Activated CD8-positive, alpha-beta memory T cell treated with anti-CD3 and anti-CD28 coated beads, Interleukin-2, amount 50 U/mL, for 24 hours (primary cell): ENCODE measurements around the gene POLR2J.
"Not testable (repeated sequence)": the region's sequence is repeated elsewhere in the genome, so short reads cannot be mapped to it uniquely, and the experiment has no call there.

ENCODE experiments used
- DNase-seq: peaks from one replicate; pipeline ENCODE4 v3.0.0-alpha.2; 2020; ENCODE audit errors: extremely low read depth

The POLR2J gene

GRCh38 chr7:102466097-102466496 lies 12.6 kb downstream of the POLR2J start:
- no peak for DNase-seq

GRCh38 chr7:102464577-102465280 lies 14.0 kb downstream of the POLR2J start, which contains the start of the genes ALKBH4 and LRWD1:
TSS of gene ALKBH4 (minus strand) at chr7:102464863. CDS start at chr7:102464836, 27 bp downstream.
TSS of gene LRWD1 (plus strand) at chr7:102464984. CDS start at chr7:102465081, 97 bp downstream.
- DNase-seq: peak; percentile 86

- no peak for DNase-seq
Observed at GRCh38 chr7:102463841-102464576, 14.7 kb downstream of the POLR2J start.

GRCh38 chr7:102460467-102460866 lies 18.3 kb downstream of the POLR2J start:
- DNase-seq: no peak

- no peak for DNase-seq
Observed at GRCh38 chr7:102459221-102459844, 19.4 kb downstream of the POLR2J start.

- no peak for DNase-seq
Observed at GRCh38 chr7:102457352-102457924, 21.3 kb downstream of the POLR2J start.

- DNase-seq: no peak
Observed at GRCh38 chr7:102456327-102456726, 22.4 kb downstream of the POLR2J start.

- no peak for DNase-seq
Observed at GRCh38 chr7:102455596-102455995, 23.1 kb downstream of the POLR2J start.

- not testable (repeated sequence) for DNase-seq
Observed at GRCh38 chr7:102454932-102455331, 23.8 kb downstream of the POLR2J start.

- DNase-seq: no peak
Observed at GRCh38 chr7:102454468-102454867, 24.3 kb downstream of the POLR2J start.

- no peak for DNase-seq
Observed at GRCh38 chr7:102453319-102453718, 25.4 kb downstream of the POLR2J start.

- DNase-seq: no peak
Observed at GRCh38 chr7:102452451-102452850, 26.3 kb downstream of the POLR2J start.

- no peak for DNase-seq
Observed at GRCh38 chr7:102451371-102452054, 27.2 kb downstream of the POLR2J start.

- no peak for DNase-seq
Observed at GRCh38 chr7:102450242-102450641, 28.5 kb downstream of the POLR2J start.

GRCh38 chr7:102449136-102449535 lies 29.6 kb downstream of the POLR2J start:
- no peak for DNase-seq

GRCh38 chr7:102447311-102447710 lies 31.4 kb downstream of the POLR2J start:
- DNase-seq: no peak

- DNase-seq: no peak
Observed at GRCh38 chr7:102446387-102447156, 32.1 kb downstream of the POLR2J start.

GRCh38 chr7:102445674-102446071 lies 33.0 kb downstream of the POLR2J start:
- DNase-seq: no peak

GRCh38 chr7:102444961-102445673 lies 33.6 kb downstream of the POLR2J start:
- DNase-seq: no peak
